HUDEP-2 (cell line): Measurements from ENCODE around the gene ADAM17.
A peak's percentile ranks its signal among the peaks of the same experiment; 100 is the strongest.
"Not testable (repeated sequence)": the region's sequence is repeated elsewhere in the genome, so short reads cannot be mapped to it uniquely, and the experiment has no call there.

ENCODE experiments used
- DNase-seq, 76 experiments: peaks; one replicate each; lab custom pipeline; 2025; ENCODE audit not compliant: unreplicated experiment in 76 of 76; lab: John Stamatoyannopoulos, UW

Gene ADAM17

GRCh38 chr2:9570182-9571060, 14.8 kb upstream of the ADAM17 start:
- no peak for DNase-seq

GRCh38 chr2:9565436-9566153, 10.0 kb upstream of the ADAM17 start:
- peak in 65 of 76 experiments; percentile 6 to 74 (median 43) for DNase-seq

GRCh38 chr2:9560628-9561027, 5.0 kb upstream of the ADAM17 start:
- DNase-seq: no peak

- DNase-seq: no peak
These were observed 3.3 kb upstream of the ADAM17 start for GRCh38 chr2:9558948-9559381.

GRCh38 chr2:9556121-9556743, 602 bp upstream of the ADAM17 start:
- peak in 5 of 76 experiments; percentile 27 to 53 (median 43) for DNase-seq

GRCh38 chr2:9554921-9555296, 721 bp downstream of the ADAM17 start:
- DNase-seq: peak in 8 of 76 experiments; percentile 3 to 43 (median 18)

- peak in 6 of 76 experiments; percentile 1 to 27 (median 23) for DNase-seq
These were observed 3.1 kb downstream of the ADAM17 start for GRCh38 chr2:9552219-9553178.

- not testable (repeated sequence) for DNase-seq
These were observed 4.7 kb downstream of the ADAM17 start for GRCh38 chr2:9550859-9551391.

- DNase-seq: no peak
These were observed 6.2 kb downstream of the ADAM17 start for GRCh38 chr2:9549420-9549819.

- DNase-seq: no peak
These were observed 7.1 kb downstream of the ADAM17 start for GRCh38 chr2:9548506-9548905.

- DNase-seq: no peak
These were observed 8.2 kb downstream of the ADAM17 start for GRCh38 chr2:9547262-9547991.

- DNase-seq: no peak
These were observed 10.1 kb downstream of the ADAM17 start for GRCh38 chr2:9545502-9545901.

- no peak for DNase-seq
These were observed 12.1 kb downstream of the ADAM17 start for GRCh38 chr2:9543557-9543956.

- no peak for DNase-seq
These were observed 16.1 kb downstream of the ADAM17 start for GRCh38 chr2:9539531-9539930.

GRCh38 chr2:9538000-9538507, 17.6 kb downstream of the ADAM17 start:
- DNase-seq: no peak

GRCh38 chr2:9536504-9536903, 19.1 kb downstream of the ADAM17 start:
- DNase-seq: no peak

GRCh38 chr2:9535177-9535576, 20.5 kb downstream of the ADAM17 start:
- DNase-seq: no peak

- no peak for DNase-seq
These were observed 22.0 kb downstream of the ADAM17 start for GRCh38 chr2:9533663-9534062.

- no peak for DNase-seq
These were observed 23.2 kb downstream of the ADAM17 start for GRCh38 chr2:9532421-9532820.
